GM18499 (cell line): ENCODE measurements around the gene FRMD4A.

Source experiments
- ATAC-seq: cut with Tn5 transposase; IDR thresholded peaks from one replicate; pipeline ENCODE4 v1.9.1; 2021; ENCODE audit warnings: moderate number of reproducible peaks; ENCODE audit not compliant: insufficient read depth, unreplicated experiment

The FRMD4A gene

DNA sequence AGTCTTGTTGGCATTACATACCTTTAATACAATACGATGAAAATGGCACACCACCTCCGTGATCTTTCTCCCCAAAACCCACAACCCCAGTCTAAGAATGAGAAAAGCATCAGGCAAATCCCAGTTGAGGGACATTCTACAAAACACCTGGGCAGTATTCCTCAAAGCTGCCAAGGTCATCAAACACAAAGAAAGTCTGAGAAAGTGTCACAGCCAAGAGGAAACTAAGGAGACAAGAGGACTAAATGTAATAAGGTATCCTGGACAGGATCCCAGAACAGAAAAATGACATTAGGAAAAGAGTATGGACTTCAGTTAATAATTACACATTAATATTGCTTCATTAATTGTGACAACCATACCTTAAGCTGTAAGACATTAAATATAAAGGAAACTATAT lies 14.5 kb upstream of the FRMD4A start:
- no peak for ATAC-seq

DNA sequence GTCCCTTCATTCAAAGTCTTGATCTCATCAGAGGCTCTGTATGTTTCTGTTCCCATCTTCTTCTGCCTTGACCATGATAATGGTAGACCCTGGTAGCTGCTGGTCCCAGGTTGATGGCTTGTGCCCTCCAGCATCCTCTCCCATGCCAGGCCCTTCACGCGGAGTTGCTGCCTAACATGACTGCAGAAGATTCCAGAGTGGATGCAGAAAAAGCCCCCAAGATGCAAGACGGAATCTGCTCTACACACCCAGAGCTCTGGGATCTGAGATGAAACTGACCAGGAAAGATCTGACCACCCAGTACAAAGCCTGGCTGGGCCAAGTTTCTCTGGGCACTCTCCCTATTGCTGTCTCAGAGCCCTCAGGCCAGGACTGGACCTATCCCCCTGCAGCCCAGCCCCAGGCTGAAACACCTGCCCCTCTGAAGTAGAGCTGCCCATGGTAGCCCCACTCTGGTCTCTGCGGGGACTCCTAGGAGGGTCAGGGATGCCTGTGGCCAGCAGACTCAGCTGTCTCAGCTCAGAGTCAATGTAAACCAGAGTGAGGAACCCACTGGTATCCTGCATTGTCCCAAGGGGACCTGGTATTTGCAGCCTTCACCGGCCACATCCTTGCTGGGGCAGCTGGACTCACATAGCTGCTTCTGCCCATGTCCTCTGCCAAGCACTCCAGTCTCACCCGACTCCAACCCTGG lies 9.5 kb upstream of the FRMD4A start:
- no peak for ATAC-seq

DNA sequence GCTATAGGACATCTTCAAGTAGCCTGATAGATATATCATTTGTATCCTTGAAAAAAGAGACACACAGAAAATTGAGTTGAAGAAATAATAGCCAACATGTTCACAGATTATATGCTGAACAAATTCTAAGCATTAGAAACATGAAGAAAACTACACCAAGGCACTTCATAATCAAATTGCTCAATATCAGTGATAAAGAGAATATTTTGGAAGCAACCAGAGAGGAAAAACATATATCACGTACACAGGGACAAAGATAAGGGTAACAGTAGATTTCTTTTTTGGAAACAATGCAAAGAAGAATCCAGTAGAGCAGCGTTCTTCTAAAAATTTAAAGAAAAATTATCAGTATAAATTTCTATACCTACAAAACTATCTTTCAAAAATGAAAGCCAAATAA lies 6.0 kb upstream of the FRMD4A start:
- ATAC-seq = no peak

DNA sequence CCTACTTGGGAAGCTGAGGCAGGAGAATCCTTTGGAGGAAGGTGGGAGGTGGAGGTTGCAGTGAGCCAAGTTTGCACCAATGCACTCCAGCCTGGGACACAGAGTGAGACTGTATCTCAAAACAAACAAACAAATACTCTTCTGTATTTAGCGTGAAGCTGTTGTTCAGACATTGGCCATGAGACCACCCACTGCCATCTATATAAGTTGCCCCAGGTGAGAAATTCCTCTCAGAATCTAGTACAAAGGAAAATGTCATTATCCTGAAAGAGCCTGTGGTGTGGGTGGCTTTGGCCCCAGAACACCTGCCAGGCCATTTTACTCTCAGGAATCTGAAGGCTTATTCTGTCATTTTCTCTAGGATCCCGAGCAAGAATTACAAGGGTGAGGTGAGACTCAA lies 4.0 kb upstream of the FRMD4A start:
- no peak for ATAC-seq

- no peak for ATAC-seq
Observed at GRCh38 chr10:14333606-14334005, 2.9 kb upstream of the FRMD4A start.

- ATAC-seq = no peak
Observed at GRCh38 chr10:14332903-14333302, 2.2 kb upstream of the FRMD4A start.

GRCh38 chr10:14329746-14330173 lies 964 bp downstream of the FRMD4A start:
- no peak for ATAC-seq

DNA sequence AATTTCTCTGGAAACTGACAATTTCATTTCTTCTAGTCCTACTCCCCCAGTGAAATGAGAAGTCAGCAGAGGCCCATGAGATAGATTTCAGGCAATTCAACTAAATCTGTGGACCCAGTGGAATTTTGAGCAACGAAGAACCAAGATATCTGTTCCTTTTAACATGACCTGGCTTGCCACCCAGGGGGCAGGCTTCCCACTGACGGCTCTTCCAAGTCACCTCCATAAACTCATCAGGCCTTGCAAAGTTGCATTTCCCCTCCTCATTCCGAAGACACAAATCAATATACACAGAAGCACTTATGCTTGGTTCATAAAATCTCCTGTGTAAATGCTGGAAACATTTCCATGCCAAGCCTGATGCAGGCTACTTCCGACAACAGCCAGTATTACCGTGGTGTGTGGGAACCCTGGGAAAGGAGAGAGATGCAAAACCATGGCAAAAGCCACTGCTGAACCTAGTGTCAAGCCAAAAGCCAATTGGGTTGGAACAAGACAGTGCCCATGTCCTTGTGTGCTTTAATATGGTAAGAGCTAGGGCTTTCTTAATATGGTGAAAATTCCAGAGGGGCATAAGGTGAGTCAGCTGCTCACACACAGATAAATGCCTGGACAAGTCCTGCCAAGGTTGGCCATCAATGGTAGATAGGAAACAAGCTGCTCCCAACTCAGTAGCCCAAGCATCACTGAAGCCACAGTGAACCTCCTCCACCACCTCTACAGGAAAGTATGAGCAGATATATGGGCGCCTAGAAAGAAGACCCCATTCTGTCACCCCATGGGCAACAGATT lies 1.6 kb downstream of the FRMD4A start:
- no peak for ATAC-seq

DNA sequence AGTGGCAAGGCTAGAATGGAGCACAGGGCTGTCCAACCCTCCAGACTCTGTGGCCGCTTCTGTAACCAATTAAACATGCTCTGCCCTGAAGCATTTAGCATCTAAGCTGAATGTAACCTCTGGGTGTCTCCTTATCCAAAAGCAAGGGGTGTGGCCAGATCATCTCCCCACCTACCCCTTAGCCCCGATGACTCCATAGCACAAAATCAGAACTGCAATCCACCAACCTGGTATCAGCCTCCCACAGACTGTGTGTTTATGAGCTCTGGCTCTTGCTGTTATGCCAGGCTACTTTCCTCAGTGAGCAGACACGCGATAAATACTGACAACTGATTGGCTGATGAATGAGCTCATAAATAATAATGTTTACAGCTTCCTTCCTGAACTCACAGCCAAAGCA lies 3.2 kb downstream of the FRMD4A start:
- ATAC-seq = no peak

GRCh38 chr10:14326581-14326980 lies 4.1 kb downstream of the FRMD4A start:
- no peak for ATAC-seq

- no peak for ATAC-seq
Observed at GRCh38 chr10:14325325-14325955, 5.3 kb downstream of the FRMD4A start.

GRCh38 chr10:14322526-14323188 lies 8.1 kb downstream of the FRMD4A start:
- no peak for ATAC-seq

DNA sequence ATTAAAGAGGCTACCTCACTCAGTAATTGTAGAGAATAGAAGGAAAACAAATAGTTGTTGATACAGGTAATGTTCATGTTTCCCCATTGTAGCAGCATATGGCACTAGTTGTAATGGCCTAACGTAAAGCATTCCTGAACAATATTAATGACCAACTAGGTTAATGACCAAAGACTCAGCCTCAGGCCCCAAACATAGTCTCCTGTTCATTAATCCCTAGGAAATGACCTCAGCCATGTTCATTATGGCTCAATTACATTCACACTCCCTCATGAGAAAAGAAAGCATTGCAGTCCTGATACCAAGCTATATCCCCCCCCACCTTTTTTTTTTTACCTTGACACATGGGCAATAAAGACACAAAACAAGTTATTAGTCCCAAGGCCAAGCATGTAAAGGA lies 12.7 kb downstream of the FRMD4A start:
- ATAC-seq = no peak

GRCh38 chr10:14312014-14312413 lies 18.7 kb downstream of the FRMD4A start:
- ATAC-seq = no peak

GRCh38 chr10:14311206-14311957 lies 19.3 kb downstream of the FRMD4A start:
- no peak for ATAC-seq

- ATAC-seq = no peak
Observed at GRCh38 chr10:14309593-14309992, 21.1 kb downstream of the FRMD4A start.

- no peak for ATAC-seq
Observed at GRCh38 chr10:14306190-14306589, 24.5 kb downstream of the FRMD4A start.

- ATAC-seq = no peak
Observed at GRCh38 chr10:14304046-14304445, 26.7 kb downstream of the FRMD4A start.

DNA sequence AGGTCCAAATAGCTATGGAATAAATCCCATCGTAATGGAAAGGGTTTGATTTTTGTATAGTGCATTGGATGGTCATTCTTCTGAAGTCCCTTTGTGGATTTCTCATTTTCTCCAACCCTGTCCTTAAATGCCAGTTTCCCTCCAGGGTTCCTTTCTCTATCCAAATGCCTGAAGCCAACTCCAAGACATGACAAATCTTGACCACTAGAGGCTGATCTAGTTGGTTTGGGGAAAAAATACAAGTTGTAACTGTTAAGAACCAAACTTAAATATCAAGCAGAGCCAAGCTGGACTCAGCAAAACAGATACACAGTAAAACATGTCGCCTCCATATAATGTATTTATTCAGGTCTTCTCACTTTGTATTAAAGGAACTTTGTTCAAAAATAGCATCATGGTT lies 28.7 kb downstream of the FRMD4A start:
- no peak for ATAC-seq

DNA sequence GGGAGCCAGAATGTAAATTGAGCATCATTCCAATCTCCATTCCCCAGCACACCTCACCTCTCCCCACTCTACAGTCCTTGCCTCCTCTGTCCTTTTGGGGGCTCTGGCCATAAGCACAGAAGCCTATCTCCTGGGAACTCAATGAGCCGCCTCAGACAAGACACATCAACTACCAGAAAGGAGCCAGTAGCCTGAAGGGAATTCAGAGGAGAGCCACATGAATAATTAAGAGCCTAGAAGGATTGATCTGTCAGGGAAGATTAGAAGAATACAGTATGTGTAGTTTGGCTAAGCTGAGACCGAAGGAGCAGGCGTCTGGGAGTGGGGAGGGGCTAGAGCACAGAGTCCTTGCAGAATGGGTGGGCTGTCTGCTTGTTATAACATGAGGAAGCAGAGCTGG lies 31.2 kb downstream of the FRMD4A start:
- no peak for ATAC-seq
